ENCODE measurements around the gene EPB41L4B. TPM values are rescaled to one million over a fixed set of nuclear protein-coding genes. Genes with fewer than 3 reads are reported as not detected.

Gene EPB41L4B
- total and polyA plus RNA-seq, 2 of the 13 experiments (the other 11 are each of a cell fraction or from before 2014, with no cell fraction given): 17.6 to 22.1 TPM

DNA sequence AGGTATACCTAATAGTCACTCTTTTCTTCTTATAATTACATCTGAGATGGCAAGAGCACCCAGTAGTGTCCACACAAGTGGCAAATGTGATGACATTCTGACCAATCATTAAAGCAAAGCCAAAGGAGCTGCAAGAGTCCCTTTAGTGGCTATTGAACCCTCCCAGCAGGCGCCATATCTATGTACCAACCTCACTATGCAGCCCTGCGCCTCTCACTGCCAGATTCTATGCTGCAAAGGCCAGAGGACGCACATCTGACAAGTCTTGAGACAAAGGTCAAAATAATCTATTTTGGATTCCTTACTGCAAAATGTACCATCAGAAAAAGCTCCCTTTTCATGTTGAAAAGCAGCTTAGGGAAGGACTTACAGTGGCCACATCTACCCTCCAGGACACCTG is 47.0 kb downstream of the EPB41L4B start (continued):
- TF ChIP-seq, protein P1, sequence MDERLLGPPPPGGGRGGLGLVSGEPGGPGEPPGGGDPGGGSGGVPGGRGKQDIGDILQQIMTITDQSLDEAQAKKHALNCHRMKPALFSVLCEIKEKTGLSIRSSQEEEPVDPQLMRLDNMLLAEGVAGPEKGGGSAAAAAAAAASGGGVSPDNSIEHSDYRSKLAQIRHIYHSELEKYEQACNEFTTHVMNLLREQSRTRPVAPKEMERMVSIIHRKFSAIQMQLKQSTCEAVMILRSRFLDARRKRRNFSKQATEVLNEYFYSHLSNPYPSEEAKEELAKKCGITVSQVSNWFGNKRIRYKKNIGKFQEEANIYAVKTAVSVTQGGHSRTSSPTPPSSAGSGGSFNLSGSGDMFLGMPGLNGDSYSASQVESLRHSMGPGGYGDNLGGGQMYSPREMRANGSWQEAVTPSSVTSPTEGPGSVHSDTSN (CRISPR knock-in tag; IDR thresholded peaks at IDR 0.05): no peak
- TF ChIP-seq RARA (CRISPR knock-in tag; IDR thresholded peaks at IDR 0.05): no peak
- no peak for TF ChIP-seq ZNF883 (CRISPR knock-in tag; IDR thresholded peaks at IDR 0.05; ENCODE audit: not compliant biosample characterization)
- no peak for TF ChIP-seq YEATS4 (CRISPR knock-in tag; IDR thresholded peaks at IDR 0.05; ENCODE audit: borderline replicate concordance)
- no peak for TF ChIP-seq TARDBP (CRISPR knock-in tag; IDR thresholded peaks at IDR 0.05)
- no peak for TF ChIP-seq FUBP1 (CRISPR knock-in tag; IDR thresholded peaks at IDR 0.05; ENCODE audit: borderline replicate concordance)

- no peaks in the 10 kb centered on the region for H3K79me2 ChIP-seq (ENCODE audit: insufficient read depth, low read length)
- in situ Hi-C loops (cut with HindIII; ENCODE audit: extremely low pct_ligation_motif_present, low pct_unique_long_range_greater_than_20kb) (no loop called here), intact Hi-C loops (cut with micrococcal nuclease; ENCODE audit: unreplicated experiment) (no loop called here)
- POLR2A ChIA-PET: no interaction called here
- no TSS peak for BruUV-seq (replicated peaks)
- no peak overlapping the region for H3K9ac ChIP-seq (ENCODE audit: insufficient read depth, low read depth, low read length)
- H3K27me3 ChIP-seq (ENCODE audit: control insufficient read depth in 1 of 2, insufficient read depth in 2 of 2, low read length in 2 of 2): no peaks in the 10 kb centered on the region
- no peaks in the 10 kb centered on the region for H4K20me1 ChIP-seq (ENCODE audit: insufficient read depth, low read length)
- CTCF ChIA-PET (ENCODE audit: low intra/inter-chr PET ratio, low total read pairs): no interaction called here
- no peak overlapping the region for H3K4me2 ChIP-seq (ENCODE audit: low read depth, low read length)
- no peak for DNase-seq (ENCODE audit: low spot score)
- no peak for FAIRE-seq
- H3K4me1 ChIP-seq (ENCODE audit: insufficient read depth, low read length): peaks cover 24% of the 10 kb centered on the region
- ATAC-seq: no peak
- no peak overlapping the region for H3K4me3 ChIP-seq (replicated peaks in 1 of 3; ENCODE audit: insufficient read depth in 1 of 3, low read depth in 2 of 3, low read length in 3 of 3)
- H2AFZ ChIP-seq (ENCODE audit: low read length): no peak overlapping the region
- WGBS (ENCODE audit: low lambda C conversion rate): 94% methylated on average over 2 of the region's 2 CpGs
- no peak overlapping the region for H3K27ac ChIP-seq (ENCODE audit: extremely low read length, insufficient read depth, low read length)
- H3K36me3 ChIP-seq (replicated peaks in 1 of 2; ENCODE audit: control insufficient read depth in 1 of 2, insufficient read depth in 2 of 2, low read length in 2 of 2): peaks cover 0 to 7% of the 10 kb centered on the region in 2 experiments; a peak in 1 of 5 replicates
- no peaks in the 10 kb centered on the region for H3K9me3 ChIP-seq (ENCODE audit: low read length)
- TF ChIP-seq, protein P2, sequence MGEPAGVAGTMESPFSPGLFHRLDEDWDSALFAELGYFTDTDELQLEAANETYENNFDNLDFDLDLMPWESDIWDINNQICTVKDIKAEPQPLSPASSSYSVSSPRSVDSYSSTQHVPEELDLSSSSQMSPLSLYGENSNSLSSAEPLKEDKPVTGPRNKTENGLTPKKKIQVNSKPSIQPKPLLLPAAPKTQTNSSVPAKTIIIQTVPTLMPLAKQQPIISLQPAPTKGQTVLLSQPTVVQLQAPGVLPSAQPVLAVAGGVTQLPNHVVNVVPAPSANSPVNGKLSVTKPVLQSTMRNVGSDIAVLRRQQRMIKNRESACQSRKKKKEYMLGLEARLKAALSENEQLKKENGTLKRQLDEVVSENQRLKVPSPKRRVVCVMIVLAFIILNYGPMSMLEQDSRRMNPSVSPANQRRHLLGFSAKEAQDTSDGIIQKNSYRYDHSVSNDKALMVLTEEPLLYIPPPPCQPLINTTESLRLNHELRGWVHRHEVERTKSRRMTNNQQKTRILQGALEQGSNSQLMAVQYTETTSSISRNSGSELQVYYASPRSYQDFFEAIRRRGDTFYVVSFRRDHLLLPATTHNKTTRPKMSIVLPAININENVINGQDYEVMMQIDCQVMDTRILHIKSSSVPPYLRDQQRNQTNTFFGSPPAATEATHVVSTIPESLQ (CRISPR knock-in tag; conservative IDR thresholded peaks at IDR 0.05): no peak
- TF ChIP-seq ZNF609 (CRISPR knock-in tag; IDR thresholded peaks at IDR 0.05; ENCODE audit: borderline replicate concordance) (no peak), RFXAP (CRISPR knock-in tag; IDR thresholded peaks at IDR 0.05; ENCODE audit: borderline replicate concordance) (no peak), KLF16 (CRISPR knock-in tag; IDR thresholded peaks at IDR 0.05) (no peak), TRIM22 (IDR thresholded peaks at IDR 0.05) (no peak), RARG (CRISPR knock-in tag; IDR thresholded peaks at IDR 0.05; ENCODE audit: low read depth) (no peak)
Measured at GRCh38 chr9:109272745-109273144, 48.1 kb downstream of the EPB41L4B start.

Measured in HepG2 (cell line).